ENCODE measurements around the gene STARD9.
"Not testable (repeated sequence)": the region's sequence is repeated elsewhere in the genome, so short reads cannot be mapped to it uniquely, and the experiment has no call there.

The STARD9 gene

DNA sequence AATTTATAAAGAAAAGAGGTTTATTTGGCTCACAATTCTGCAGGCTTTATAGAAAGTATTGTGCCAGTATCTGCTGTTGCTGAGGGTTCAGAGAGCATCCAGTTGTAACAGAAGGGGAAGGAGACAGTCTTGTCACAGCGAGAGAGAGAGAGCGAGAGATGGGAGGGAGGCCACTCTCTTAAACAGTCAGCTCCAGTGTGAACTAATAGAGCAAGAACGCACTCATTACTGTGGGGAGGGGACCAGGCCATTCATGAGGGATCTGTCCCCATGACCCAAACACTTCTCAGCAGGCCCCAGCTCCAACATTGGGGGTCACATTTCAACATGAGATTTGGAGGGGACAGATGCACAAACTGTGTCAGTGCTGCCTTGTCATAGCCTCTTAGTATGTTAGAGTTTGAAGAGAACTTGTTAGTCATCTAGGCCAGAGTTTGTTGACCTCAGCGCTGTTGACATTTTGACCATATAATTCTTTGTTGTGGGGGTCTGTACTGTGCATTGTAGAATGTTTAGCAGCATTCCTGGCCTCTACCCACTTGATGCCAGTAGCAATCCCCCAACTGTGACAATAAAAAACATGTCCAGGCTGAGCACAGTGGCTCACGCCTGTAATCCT, 15.3 kb downstream of the STARD9 start:
- DNase-seq (ENCODE audit: low read depth in 2 of 2) = no peak

DNA sequence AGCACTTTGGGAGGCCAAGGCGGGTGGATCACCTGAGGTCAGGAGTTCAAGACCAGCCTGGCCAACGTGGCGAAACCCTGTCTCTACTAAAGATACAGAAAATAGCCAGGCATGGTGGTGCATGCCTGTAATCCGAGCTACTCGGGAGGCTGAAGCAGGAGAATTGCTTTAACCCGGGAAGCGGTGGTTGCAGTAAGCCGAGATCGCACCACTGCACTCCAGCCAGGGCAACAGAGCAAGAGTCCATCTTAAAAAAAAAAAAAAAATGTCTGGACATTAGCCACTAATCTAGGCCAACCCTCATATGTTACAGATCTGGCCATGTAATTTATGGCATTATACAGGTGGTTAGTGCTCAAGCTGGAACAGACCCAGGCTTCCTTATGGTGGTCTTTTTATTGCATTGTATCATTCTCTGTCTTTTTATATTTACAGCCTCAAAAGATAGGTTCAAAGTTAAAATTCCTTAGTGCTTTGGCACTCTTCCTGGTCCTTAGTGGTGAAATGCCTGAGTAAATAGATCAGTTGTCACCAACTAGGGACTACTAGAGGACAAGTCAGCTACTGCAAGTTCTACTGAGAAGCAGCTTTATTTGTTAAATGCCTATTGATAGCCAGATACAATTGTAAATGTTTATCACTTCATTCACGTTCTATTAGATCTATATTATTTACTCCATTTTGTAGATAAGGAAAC, 16.0 kb downstream of the STARD9 start:
- DNase-seq (ENCODE audit: low read depth in 2 of 2) = no peak

DNA sequence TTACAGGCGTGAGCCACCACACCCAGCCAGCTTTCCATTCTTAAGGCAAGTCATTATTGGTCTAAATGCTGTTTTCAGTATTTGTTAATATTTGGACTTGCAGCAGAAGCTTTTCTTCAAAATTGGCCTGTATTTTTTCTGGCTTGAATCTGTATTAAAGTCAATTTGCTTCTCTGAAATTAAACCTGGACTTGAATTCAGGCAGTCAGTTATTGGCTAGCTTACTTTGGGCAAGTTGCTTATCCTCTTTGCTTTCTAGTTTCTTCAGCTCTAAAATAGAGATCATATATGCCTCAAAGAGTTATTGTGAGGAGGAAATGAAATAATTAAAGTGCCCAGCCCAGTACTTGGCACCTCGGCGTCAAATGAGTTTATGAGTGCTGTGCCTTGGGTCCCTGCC, 17.3 kb downstream of the STARD9 start:
- DNase-seq (ENCODE audit: low read depth in 2 of 2) = no peak

DNA sequence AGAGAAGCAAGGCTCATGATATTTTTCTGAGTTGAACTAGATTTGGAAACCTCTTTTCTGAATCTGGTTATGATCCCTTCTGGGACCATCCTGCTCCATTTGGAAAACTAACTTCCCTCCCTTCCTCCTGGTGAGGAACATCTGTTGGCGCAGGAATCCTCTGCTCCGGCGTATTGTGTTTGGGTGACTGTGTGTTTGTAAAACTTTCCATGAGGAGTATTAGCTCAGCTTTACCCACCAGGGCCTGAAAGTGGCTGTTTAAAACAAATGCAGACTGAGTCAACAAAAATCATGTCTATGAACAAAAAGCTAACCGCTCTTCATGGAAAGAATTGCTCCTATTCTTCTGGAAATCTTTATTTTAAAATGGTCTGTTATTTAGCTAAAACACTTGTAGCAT, 17.7 kb downstream of the STARD9 start:
- no peak for DNase-seq (ENCODE audit: low read depth in 2 of 2)

DNA sequence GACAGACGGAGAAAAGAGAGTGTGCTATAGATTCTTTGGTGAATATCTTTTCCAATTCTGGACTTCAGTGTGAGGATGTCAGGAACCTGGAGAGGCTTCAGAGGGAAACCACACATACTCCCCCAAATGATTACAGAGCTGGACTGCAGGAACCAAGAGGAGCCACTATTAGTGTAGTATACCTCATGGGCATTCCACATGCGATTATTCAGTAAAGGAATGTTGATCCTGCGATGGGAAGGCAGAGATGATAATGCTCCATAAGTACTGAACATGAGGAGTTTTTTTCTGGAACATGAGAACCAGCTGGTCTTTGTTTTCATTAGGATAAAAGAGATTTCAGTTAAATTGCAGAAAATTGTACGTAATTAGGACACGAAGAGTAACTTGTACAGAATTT, 18.7 kb downstream of the STARD9 start:
- no peak for DNase-seq (ENCODE audit: low read depth in 2 of 2)

DNA sequence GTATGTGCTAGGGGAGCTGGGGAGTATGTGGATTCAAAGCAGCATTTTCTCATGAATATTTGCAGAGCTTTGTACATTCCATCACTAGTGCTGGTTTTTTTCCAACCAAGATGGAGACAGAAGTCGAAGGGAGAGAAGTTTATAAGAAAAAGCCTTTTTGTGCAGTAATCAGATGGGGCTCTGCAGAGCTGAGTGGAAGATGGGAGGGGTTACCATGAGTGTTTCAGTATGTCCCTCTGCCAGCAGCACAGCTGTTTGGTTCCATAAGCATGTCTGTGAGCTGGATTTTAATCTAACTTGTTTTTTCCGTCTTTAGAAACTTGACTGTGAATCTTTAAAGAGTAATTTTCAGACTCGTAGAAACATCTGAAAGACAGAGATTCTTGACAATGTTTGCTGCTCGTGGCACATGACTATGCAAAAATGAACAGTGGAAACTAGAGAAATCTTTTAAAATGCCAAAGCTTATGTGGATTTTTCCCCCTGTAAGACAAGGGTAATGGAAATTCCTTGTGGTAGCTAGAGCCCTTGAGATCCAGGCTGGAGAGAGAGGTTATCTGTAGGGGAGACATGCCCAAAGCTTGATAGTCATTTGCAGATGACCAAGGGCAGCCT, 20.3 kb downstream of the STARD9 start:
- DNase-seq (ENCODE audit: low read depth in 2 of 2) = no peak

DNA sequence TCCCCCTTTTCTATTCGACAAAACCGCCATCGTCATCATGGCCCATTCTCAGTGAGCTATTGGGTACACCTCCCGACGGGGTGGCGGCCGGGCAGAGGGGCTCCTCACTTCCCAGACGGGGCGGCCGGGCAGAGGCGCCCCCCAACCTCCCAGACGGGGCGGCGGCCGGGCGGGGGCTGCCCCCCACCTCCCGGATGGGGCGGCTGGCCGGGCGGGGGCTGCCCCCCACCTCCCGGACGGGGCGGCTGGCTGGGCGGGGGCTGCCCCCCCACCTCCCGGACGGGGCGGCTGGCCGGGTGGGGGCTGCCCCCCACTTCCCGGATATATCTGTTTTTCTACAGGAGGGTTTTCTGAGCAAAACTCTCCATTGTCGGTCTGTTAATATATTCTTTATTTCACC, 25.9 kb downstream of the STARD9 start:
- DNase-seq (ENCODE audit: low read depth in 2 of 2) = not testable (repeated sequence)

DNA sequence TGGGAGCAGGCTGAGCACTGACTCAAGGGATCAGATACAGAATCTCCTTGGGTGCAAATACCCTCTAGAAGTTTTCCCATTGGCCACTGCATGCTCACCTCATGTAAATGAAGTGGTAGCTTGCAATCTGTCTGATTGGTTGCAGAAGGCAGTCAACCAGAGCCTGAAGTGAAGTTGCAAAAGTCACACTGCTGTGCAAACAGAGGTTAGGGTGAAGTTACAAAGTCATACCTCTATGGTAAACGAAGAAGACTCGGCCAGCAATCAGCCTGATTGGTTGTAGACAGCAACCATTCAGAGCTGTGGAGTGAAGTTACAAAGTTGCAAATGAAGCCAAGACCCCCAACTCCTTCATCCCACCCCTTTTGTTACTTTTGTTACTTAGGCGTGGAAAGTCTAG, 27.1 kb downstream of the STARD9 start:
- no peak for DNase-seq (ENCODE audit: low read depth in 2 of 2)

DNA sequence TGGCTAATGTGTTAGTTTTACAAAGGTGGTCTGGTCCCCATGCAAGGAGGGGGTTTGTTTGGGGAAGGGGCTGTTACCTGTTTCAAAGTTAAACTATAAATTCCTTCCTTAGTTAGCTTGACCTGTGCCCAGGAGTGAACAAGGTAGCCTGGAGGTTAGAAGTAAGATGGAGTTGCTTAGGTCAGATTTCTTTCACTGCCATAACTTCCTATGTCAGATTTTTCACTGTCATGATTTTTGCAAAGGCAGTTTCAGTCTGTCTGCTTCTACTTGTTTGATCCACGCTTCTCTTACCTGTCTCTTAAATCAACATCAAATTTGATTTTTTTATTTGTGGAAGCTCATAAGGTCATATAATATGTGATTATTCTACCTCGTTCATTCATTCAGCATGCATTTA, 28.6 kb downstream of the STARD9 start:
- no peak for DNase-seq (ENCODE audit: low read depth in 2 of 2)

DNA sequence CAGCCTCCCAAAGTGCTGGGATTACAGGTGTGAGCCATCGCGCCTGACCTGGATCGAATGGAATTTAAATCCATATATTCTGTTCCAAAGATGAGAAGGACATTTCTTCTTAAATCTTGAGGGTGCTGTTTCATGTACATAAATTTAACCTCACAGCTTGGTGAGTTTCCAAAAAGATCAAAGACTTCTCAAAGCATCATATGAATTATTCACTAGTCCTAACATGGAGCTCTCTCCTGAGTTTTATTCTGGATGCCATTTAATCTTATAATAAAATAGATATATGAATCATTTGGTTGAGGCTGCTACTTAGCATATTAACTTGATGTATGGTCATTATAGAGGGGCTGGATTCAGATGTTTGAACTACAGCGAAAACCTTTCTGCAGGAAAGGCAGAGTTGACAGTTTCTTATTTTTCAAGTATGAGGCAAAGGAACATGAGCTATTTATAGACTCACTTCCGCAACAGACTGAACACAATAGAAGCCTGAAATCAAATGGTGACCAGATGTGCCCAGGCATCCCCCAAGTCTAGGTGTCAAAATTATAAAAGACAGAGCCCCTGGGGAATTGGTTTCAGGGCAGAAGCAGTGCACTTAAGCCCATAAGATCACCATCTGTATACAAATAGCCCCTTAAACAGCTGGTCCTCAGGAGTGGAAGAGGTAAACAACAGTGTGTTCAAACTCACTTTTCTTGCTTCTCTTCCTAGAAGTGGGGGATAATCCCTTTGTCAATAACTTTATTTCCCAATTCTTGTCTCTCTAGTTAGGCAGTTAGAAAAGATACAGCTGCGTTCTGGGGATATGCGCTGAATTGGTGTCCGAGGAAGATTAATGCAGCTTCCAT, 29.7 kb downstream of the STARD9 start:
- DNase-seq (ENCODE audit: low read depth in 2 of 2) = no peak

DNA sequence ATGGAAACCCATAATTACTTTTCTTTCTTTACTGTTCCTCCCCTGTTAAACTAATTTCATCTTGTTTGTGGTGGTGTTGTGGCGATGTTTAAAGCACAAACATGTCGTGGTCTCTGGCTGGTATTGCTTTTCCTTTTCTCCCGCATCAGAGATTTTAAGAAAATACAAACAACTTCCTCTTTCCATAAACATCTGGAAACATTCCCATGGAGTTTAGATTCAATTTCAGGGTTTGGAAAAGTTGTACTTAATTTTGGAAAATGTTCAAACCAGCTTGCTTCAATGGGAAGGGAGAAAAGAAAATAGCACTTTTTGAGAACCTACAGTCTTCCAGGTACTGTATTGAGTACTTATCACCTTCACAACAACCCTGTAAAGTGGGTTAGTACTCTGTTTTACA, 30.4 kb downstream of the STARD9 start:
- DNase-seq (ENCODE audit: low read depth in 2 of 2) = no peak

DNA sequence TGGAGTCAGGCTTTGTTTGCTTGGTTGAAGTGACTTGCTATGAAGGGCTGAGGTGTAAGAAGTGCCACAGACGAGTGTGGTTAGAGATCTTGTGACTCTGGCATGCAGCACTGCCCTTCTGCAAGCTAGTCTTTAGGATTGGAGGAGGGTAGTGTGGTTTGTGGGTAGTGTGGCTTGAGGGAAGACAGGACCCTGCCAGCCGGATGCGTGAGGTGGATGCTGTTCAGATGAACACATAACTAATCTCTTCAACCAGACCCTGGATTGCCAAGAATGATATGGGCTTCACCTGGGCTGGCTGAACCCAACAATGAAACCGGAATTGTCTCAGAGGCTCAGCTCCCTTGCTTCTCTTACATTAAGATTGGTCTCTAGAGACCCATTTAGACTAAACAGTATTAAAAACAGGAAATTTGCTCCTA, 32.7 kb downstream of the STARD9 start:
- DNase-seq (ENCODE audit: low read depth in 2 of 2) = peak; percentile 3 to 19

DNA sequence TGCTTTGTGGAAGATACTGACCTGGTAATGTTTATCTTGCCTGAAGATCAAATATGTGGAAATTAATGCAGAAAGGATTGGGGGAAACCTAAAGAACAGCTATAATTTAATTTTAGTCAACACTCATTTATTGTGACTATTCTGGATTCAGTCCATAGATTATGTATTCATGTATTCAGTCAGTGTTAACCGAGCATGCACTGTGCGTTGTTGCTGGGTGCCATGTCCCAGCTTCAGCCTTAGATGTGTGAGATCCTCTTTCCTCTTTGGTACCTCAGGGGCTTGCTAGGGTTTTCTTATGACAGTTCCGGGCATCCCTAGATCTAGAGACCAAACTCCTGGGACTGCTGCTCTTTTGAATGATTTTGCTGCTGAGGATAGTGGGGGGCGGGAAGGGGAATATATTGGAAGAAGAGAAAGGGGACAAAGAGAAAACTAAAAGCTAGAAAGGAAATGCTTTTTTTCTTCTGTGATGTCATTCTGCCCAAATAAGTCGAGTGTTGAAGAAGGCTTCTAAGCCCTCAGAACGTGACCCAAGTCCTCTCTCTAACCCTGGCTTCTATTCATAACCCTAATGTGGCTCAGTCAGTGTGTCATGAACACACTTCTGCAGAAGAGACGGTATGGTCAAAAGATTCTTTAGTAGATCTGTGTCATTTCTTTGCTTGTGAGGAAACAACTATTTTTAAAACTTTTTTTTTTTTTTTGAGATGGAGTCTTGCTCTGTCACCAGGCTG, 33.5 kb downstream of the STARD9 start:
- DNase-seq (ENCODE audit: low read depth in 2 of 2) = no peak

DNA sequence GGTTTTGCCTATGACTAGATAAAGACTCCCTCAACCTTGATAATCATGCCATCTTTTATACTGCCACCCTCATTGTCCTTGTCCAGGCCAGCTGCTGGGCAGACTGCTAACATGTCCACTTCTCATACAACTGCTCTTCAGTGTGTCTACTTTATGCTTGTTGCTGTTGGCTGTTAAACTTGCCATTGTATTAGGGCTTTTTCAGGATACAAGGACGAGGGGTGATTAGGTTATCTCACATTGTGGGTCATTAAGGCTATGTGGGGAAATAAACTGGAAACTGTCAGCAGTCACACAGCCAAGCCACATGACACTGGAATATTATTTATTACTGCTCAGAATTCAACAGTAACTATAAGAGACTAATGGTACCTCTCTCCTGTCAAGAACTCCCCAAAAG, 36.1 kb downstream of the STARD9 start:
- no peak for DNase-seq (ENCODE audit: low read depth in 2 of 2)

DNA sequence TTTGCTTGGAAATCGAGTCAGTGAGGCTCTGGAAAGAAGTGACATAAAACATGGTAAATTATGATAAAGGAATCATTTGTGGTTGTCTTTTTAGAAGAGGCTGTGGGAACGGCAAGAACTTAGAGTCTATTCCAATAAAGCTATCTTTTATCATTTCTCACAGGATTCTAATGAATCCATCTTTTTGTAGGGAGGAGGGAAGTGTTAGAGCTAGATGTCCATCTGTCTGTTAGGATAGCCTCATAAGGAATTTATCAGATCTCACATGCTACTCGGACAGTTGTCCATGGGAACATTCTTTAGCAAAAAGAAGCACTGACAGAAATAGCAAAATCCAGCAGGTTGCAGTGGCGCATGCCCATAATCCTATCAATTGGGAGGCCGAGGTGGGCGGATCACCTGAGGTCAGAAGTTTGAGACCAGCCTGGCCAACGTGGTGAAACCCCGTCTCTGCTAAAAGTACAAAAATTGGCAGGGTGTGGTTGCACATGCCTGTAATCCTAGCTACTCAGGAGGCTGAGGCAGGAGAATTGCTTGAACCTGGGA, 37.0 kb downstream of the STARD9 start:
- no peak for DNase-seq (ENCODE audit: low read depth in 2 of 2)

DNA sequence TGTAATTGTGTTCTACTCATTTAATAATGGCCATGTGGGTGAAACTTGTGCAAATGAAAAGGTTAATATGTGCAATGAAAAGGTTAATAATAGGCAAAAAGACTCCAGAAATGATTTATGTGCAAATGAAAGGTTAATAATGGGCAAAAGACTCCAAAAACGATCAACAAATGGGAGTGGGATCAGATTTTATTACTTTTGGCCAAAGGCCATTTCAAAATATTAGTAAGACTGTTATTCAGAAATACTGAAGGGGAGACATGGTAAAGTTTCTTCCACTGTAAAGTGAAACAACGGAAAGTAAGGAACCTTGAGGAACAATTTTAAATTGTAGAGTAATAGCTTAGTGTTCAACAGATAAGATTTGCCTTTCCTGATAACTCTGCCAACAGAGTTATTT, 40.7 kb downstream of the STARD9 start:
- no peak for DNase-seq (ENCODE audit: low read depth in 2 of 2)

DNA sequence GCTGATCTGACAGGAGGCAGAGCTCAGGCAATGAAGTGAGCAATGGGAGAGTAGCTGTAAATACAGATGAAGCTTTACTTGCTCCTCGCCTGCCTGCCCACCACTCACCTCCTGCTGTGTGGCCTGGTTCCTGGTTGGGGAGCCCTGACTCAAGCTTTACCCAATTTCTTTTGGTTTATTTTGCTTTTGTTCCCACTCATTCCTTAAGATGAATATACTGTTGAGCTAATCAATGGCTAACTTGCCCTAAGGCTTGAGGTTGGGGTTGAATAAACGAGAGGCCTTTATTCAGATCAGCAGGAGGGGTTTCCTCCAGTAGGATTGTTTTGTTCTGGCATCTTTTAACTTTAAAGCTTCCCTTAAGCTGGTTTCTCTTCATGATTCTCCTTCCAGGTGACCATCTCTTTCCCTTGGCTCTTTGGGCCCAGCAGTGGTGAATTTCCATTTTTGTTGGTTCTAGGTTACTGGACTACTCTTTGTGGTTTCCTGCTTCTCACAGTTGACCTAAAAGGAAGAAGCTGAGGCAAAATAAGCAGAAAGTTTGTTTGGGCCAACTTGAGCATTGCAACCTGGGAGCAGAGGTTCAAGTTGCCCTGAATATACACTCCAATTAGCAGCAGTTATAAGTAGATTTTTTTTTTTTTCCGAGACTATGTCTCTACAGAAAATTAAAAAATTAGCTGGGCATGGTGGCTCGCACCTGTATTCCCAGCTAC, 44.4 kb downstream of the STARD9 start:
- DNase-seq (ENCODE audit: low read depth in 2 of 2) = no peak

DNA sequence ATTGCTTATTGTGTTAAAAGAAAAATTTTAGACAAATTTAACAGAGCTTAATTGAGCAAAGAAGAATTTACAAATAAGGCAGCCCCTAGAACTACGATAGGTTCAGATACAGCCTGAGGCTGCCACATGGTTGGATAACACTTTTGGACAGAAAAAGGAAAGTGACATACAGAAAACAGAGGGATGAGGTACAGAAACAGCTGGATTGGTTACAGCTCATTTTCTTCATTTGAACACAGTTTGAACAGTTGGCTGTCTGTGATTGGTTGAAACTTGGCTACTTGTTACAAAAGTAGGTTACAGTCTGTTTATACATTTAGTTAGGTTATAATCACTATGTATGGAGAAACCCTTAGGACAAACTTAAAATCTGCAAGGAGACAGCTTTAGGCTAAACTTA, 46.0 kb downstream of the STARD9 start:
- DNase-seq (ENCODE audit: low read depth in 2 of 2) = no peak

DNA sequence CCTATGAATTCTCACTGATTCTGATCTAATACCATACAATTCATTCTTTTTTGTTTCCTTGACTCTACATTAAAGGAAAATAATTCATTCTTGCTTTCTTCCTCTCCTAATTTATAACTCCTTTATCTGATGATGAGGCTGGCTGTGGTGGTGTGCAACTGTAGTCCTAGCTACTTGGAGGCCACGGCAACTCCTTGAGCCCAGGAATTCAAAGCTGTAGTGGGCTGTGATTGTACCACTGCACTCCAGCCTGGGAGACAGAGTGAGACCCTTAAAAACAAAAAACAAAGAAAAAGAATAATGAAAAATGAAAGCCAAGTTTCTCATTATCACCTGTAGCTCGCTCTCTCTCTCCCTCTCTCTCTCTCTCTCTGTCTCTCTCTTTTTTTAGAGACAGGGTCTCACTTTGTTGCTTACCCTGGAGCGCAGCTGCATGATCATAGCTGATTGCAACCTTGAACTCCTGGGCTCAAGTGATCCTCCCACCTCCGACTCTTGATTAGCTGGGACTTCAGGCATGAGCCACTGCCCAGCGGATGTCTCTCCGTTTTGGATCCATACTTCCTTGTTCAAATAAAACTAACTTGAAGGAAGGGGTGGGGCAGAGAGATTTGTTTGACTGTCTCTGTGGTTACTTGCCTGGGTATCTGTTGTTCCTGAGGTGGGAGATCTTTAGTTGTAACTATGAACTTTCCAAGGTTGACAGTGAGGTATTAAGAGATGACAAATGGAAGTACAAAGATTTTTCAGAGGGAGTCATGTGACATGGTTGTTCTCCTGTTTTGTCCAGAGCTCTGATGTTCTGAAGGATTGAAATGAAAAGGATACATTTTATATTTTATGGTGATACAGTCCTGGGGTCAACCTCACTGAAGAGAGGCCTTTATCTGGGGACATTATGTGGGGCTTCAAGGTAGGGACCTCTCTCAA, 46.9 kb downstream of the STARD9 start:
- DNase-seq (ENCODE audit: low read depth in 2 of 2) = no peak

DNA sequence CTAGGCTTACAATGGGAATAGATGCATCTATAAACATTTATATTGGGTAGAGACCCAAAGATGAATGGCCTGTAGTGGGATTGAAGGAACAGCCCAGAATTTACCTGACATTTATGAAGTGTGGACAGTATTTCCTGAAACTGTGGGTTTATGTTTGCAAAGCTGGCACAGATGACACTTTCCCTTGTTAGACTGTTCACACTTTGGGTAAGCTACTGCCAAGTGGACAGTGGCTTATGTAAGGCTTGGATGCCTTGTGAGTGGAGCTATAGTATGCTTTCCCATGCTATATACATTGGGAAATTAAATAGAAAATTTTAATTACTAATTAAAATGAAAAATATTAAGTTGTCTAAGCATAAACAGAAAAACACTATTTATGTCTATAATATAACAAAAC, 48.5 kb downstream of the STARD9 start:
- DNase-seq (ENCODE audit: low read depth in 2 of 2) = no peak
